PC-3 (cell line): ENCODE results near the gene TMED1.
A peak's percentile ranks its signal among the peaks of the same experiment; 100 is the strongest.

Experiments
- CTCF ChIP-seq: fragments of 300-600 bp; sonication (generic); conservative IDR thresholded peaks from 2 replicates; pipeline ENCODE4 v1.5.1; 2017; ENCODE audit warnings: antibody characterized with exemption, low read depth, mild to moderate bottlenecking, low read length
- EZH2 ChIP-seq: fragments of 300-600 bp; sonication (generic); IDR thresholded peaks from one replicate; pipeline ENCODE4 v1.6.1; 2017; ENCODE audit warnings: antibody characterized with exemption, mild to moderate bottlenecking, low read length; ENCODE audit not compliant: unreplicated experiment
- EZH2phosphoT487 ChIP-seq: fragments of 300-600 bp; sonication (generic); IDR thresholded peaks from 2 replicates; pipeline ENCODE4 v1.6.1; 2018; ENCODE audit warnings: mild to moderate bottlenecking, antibody characterized with exemption, low read length, borderline replicate concordance

- TF ChIP-seq CTCF (peak; percentile 33; the same call in 1 of the 2 replicates), EZH2 (no peak), EZH2phosphoT487 (no peak)
These were observed at the start of gene TMED1 for GRCh38 chr19:10835754-10836478.
